Lung (tissue), 12 donors: Measurements from ENCODE around the gene FNDC10. TPM values are rescaled to one million over a fixed set of nuclear protein-coding genes. Genes with fewer than 3 reads are reported as not detected.

Experiments
- ATAC-seq: fragments of 200-7000 bp; cut with Tn5 transposase; one replicate; pipeline ENCODE4 v1.9.1; 2020; ENCODE audit warnings: moderate number of reproducible peaks; ENCODE audit not compliant: insufficient read depth, low FRiP score
- DNase-seq, 3 donors: peaks; one replicate each; pipeline ENCODE4 v3.0.0-alpha.2; 2013 to 2017
- H3K27ac ChIP-seq, 2 donors: one replicate each; pipeline ENCODE4 v1.5.1; 2013; ENCODE audit warnings: mild to moderate bottlenecking in 2 of 2, moderate library complexity in 2 of 2, control low read depth in 1 of 2, inconsistent platforms in 1 of 2, low read depth in 1 of 2, low read length in 1 of 2
- H3K27me3 ChIP-seq, 3 donors: one replicate each; pipeline ENCODE4 v1.5.1; 2013; ENCODE audit warnings: low read length in 2 of 3; ENCODE audit not compliant: control insufficient read depth in 3 of 3, insufficient read depth in 3 of 3
- H3K36me3 ChIP-seq, 4 donors: one replicate each; pipeline ENCODE4 v1.5.1; 2013; ENCODE audit warnings: low read length in 4 of 4, mild to moderate bottlenecking in 1 of 4, moderate library complexity in 1 of 4; ENCODE audit not compliant: control insufficient read depth in 4 of 4, insufficient read depth in 4 of 4
- H3K4me1 ChIP-seq, 5 donors: one replicate each; pipeline ENCODE4 v1.5.1; 2013; ENCODE audit warnings: low read length in 5 of 5, mild to moderate bottlenecking in 2 of 5, moderate library complexity in 1 of 5; ENCODE audit not compliant: control insufficient read depth in 5 of 5, insufficient read depth in 5 of 5
- H3K4me3 ChIP-seq: one replicate; pipeline ENCODE4 v1.5.1; 2013; ENCODE audit warnings: mild to moderate bottlenecking, control low read depth, moderate library complexity
- H3K9ac ChIP-seq, 2 donors: one replicate each; pipeline ENCODE4 v1.5.1; 2013; ENCODE audit warnings: low read length in 2 of 2, control low read depth in 1 of 2; ENCODE audit not compliant: insufficient read depth in 1 of 2
- H3K9me3 ChIP-seq, 4 donors: one replicate each; pipeline ENCODE4 v1.5.1; 2013; ENCODE audit warnings: low read length in 3 of 4, mild to moderate bottlenecking in 1 of 4, moderate library complexity in 1 of 4; ENCODE audit not compliant: control insufficient read depth in 4 of 4, insufficient read depth in 3 of 4
- CTCF ChIP-seq: IDR thresholded peaks from 2 replicates; pipeline ENCODE4 v1.5.1; 2012; ENCODE audit warnings: mild to moderate bottlenecking; ENCODE audit errors: control extremely low read depth, extremely low read depth
- WGBS, 2 donors: extraction: QIAGEN DNeasy Blood & Tissue Kit; methylation state at CpG; one replicate each; pipeline ENCODE4 v1.1.7; 2013; 5-methylcytosine and 5-hydroxymethylcytosine counted together
- polyA plus RNA-seq, 2 donors: library from polyadenylated mRNA; stranded (reverse); fragments of 200-250 nt; gene quantifications; one replicate each; pipeline ENCODE4 v1.2.1, GENCODE V29; 2013
- total RNA-seq, 2 donors: library from RNA; depleted of rRNA in 1 of 2; stranded (reverse); fragments of >200 nt in 1 of 2; gene quantifications; one replicate each; pipeline ENCODE4 v1.2.1, GENCODE V29; 2014 to 2021
- donor health status: control.
- donor health status: control.
- donor health status: Bipolar disorder and iron deficiency.
- donor health status: healthy.
- donor health status: DM: yes; HTN: yes; CAD: no.

Gene FNDC10
- total and polyA plus RNA-seq, 4 donors: 0.40 to 12.8 (median 6.6) TPM

DNA sequence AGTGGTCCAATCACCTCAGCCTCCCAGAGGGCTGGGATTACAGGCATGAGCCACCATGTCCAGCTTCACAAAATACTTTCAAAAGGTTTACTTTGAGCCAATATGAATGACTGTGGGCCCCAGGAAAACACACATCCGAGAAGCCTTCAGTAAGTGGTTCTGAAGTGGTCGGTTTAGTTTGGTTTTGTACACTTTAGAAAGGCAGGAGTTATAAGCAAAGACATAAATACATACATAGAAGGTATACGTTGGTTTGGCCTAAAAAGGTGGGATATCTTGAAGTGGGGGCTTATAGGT lies 12.1 kb upstream of the FNDC10 start:
- Histone ChIP-seq H3K27ac (peak overlapping the region in 1 of 2 donors; percentile 79), H3K36me3 (peaks cover 0 to 1% (median 0%) of the 10 kb centered on the region in 4 donors), H3K9ac (no peak overlapping the region), H3K4me1 (peaks cover 6 to 25% (median 10%) of the 10 kb centered on the region in 5 donors), H3K27me3 (no peaks in the 10 kb centered on the region), H3K4me3 (no peak overlapping the region), H3K9me3 (no peaks in the 10 kb centered on the region)
- no peak for TF ChIP-seq CTCF
- DNase-seq (peak; percentile 48 to 85 (median 70)), ATAC-seq (no peak)
- 74% methylated on average over 3 of the region's 3 CpGs for WGBS, 2 donors

- no peak overlapping the region for H3K9ac ChIP-seq
- peaks cover 4 to 16% (median 6%) of the 10 kb centered on the region in 5 donors for H3K4me1 ChIP-seq
- no peak overlapping the region for H3K4me3 ChIP-seq
- H3K36me3 ChIP-seq: no peaks in the 10 kb centered on the region
- no peaks in the 10 kb centered on the region for H3K27me3 ChIP-seq
- DNase-seq (no peak), ATAC-seq (no peak)
- H3K27ac ChIP-seq: peak overlapping the region in 1 of 2 donors; percentile 70
- WGBS, 2 donors: 68 to 82% methylated on average over 9 of the region's 9 CpGs
- TF ChIP-seq CTCF: no peak
- no peaks in the 10 kb centered on the region for H3K9me3 ChIP-seq
Measured at GRCh38 chr1:1610796-1611195, 10.9 kb upstream of the FNDC10 start.

DNA sequence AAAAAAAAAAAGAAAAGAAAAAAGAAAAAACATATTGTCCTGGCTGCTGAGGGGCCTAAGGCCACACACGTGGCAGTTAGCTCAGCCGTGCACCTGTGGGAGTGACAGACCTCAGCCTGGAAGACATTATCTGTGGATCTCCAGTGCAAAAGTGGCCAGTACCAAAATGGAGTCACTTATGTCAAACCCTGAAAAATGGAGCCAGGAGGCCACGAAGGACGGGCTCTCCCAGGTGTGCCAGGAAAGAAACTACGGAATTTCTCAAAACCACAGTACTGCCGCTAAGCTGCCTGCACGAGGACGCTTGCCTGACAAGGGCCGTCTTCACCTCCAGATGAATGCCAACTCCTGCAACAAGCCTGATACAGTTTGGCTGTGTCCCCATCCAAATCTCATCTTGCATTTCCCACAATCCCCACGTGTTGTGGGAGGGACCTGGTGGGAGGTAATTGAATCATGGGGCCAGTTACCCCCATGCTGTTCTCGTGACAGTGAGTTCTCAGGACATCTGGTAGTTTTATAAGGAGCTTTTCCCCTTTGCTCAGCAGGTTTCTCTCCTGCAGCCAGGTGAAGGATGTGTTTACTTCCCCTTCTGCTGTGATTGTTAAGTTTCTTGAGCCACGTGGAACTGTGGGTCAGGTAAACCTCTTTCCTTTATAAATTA lies 10.0 kb upstream of the FNDC10 start:
- ATAC-seq: no peak
- 56 to 78% methylated on average over 12 of the region's 12 CpGs for WGBS, 2 donors
- no peaks in the 10 kb centered on the region for H3K9me3 ChIP-seq
- no peaks in the 10 kb centered on the region for H3K27me3 ChIP-seq
- H3K4me1 ChIP-seq: peaks cover 4 to 16% (median 6%) of the 10 kb centered on the region in 5 donors
- H3K27ac ChIP-seq: peak overlapping the region in 1 of 2 donors; percentile 70
- H3K9ac ChIP-seq: no peak overlapping the region
- no peak for TF ChIP-seq CTCF
- DNase-seq: no peak
- no peaks in the 10 kb centered on the region for H3K36me3 ChIP-seq
- no peak overlapping the region for H3K4me3 ChIP-seq

GRCh38 chr1:1606232-1606631 lies 6.3 kb upstream of the FNDC10 start:
- no peak for ATAC-seq
- H3K4me1 ChIP-seq: peaks cover 0 to 3% (median 0%) of the 10 kb centered on the region in 5 donors
- no peak for TF ChIP-seq CTCF
- H3K9me3 ChIP-seq: no peaks in the 10 kb centered on the region
- H3K36me3 ChIP-seq: no peaks in the 10 kb centered on the region
- H3K4me3 ChIP-seq: no peak overlapping the region
- no peak overlapping the region for H3K27ac ChIP-seq
- 89 to 90% methylated on average over 12 to 13 of the region's 13 CpGs for WGBS, 2 donors
- H3K9ac ChIP-seq: no peak overlapping the region
- DNase-seq: no peak
- peaks cover 0 to 6% (median 0%) of the 10 kb centered on the region in 3 donors for H3K27me3 ChIP-seq
